Panc1 (cell line): ENCODE data around the gene FAM222B.

ENCODE experiments used
- POLR2AphosphoS5 ChIP-seq: IDR thresholded peaks from 2 replicates; pipeline ENCODE4 v1.6.1; 2012; ENCODE audit warnings: mild to moderate bottlenecking, low read depth, low read length, moderate library complexity
- SIN3A ChIP-seq: IDR thresholded peaks from 2 replicates; pipeline ENCODE4 v1.6.1; 2012; ENCODE audit warnings: low read depth, mild to moderate bottlenecking, low read length, moderate library complexity, borderline replicate concordance; ENCODE audit not compliant: insufficient read depth
- TF ChIP-seq, protein P1 (sequence below): fragments of 450-650 bp; IDR thresholded peaks from 2 replicates; pipeline ENCODE4 v1.5.1; 2017; ENCODE audit warnings: mild to moderate bottlenecking
- TF ChIP-seq, protein P2 (sequence below), 2 experiments: IDR thresholded peaks; 2 replicates each; pipeline ENCODE4 v1.6.1; 2011 to 2012; ENCODE audit warnings: low read depth in 2 of 2, control low read depth in 1 of 2, low read length in 1 of 2, mild to moderate bottlenecking in 1 of 2, moderate library complexity in 1 of 2; ENCODE audit not compliant: insufficient read depth in 1 of 2

DNA sequence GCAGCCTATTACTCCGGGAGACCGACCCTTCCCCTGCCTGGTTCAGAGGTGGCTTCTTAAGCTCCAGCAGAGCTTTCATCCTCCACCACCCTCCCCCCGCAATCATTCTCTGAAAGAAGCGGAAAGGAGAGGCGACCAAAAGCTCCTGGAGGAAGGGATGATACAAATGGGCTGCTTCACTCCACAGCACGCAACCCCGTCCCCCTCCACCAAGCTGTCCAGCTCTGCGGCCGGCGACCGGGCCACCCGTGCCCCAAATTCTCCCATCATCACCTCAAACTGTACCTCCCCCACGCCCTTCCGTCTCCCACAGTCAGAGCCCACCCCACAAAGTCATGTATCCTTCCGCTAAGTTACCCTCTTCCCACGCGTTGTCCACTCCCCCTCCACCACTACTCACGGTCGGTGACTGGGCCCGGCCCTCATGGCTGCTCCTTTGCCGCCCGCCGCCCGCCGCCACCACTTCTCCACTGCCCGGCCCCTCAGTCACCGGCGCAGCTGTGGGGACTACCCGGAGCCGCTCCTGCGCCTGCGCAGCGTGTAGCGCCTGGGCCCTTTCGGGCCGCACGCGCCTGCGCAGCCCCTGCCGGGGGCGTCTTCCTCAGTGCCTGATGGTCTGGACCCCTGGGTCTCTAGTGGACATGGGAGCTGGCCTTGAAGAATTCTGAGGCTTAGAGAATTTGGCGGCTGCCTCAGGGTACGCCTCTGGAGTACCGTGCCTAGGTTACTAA lies at the start of gene FAM222B:
- TF ChIP-seq, protein P1, sequence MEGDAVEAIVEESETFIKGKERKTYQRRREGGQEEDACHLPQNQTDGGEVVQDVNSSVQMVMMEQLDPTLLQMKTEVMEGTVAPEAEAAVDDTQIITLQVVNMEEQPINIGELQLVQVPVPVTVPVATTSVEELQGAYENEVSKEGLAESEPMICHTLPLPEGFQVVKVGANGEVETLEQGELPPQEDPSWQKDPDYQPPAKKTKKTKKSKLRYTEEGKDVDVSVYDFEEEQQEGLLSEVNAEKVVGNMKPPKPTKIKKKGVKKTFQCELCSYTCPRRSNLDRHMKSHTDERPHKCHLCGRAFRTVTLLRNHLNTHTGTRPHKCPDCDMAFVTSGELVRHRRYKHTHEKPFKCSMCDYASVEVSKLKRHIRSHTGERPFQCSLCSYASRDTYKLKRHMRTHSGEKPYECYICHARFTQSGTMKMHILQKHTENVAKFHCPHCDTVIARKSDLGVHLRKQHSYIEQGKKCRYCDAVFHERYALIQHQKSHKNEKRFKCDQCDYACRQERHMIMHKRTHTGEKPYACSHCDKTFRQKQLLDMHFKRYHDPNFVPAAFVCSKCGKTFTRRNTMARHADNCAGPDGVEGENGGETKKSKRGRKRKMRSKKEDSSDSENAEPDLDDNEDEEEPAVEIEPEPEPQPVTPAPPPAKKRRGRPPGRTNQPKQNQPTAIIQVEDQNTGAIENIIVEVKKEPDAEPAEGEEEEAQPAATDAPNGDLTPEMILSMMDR = no peak
- TF ChIP-seq, protein P2, sequence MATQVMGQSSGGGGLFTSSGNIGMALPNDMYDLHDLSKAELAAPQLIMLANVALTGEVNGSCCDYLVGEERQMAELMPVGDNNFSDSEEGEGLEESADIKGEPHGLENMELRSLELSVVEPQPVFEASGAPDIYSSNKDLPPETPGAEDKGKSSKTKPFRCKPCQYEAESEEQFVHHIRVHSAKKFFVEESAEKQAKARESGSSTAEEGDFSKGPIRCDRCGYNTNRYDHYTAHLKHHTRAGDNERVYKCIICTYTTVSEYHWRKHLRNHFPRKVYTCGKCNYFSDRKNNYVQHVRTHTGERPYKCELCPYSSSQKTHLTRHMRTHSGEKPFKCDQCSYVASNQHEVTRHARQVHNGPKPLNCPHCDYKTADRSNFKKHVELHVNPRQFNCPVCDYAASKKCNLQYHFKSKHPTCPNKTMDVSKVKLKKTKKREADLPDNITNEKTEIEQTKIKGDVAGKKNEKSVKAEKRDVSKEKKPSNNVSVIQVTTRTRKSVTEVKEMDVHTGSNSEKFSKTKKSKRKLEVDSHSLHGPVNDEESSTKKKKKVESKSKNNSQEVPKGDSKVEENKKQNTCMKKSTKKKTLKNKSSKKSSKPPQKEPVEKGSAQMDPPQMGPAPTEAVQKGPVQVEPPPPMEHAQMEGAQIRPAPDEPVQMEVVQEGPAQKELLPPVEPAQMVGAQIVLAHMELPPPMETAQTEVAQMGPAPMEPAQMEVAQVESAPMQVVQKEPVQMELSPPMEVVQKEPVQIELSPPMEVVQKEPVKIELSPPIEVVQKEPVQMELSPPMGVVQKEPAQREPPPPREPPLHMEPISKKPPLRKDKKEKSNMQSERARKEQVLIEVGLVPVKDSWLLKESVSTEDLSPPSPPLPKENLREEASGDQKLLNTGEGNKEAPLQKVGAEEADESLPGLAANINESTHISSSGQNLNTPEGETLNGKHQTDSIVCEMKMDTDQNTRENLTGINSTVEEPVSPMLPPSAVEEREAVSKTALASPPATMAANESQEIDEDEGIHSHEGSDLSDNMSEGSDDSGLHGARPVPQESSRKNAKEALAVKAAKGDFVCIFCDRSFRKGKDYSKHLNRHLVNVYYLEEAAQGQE (IDR thresholded peaks at IDR 0.05; ENCODE audit: insufficient read depth in 1 of 2, low read depth in 2 of 2, low read length in 1 of 2) = no peak
- TF ChIP-seq POLR2AphosphoS5 (peak; percentile 92), SIN3A (0 out of 2 replicates have a peak, but pooled peaks have one; percentile 87)
